ENCODE results near the gene ALG8. TPM values are rescaled to one million over a fixed set of nuclear protein-coding genes. Genes with fewer than 3 reads are reported as not detected.

Gene ALG8
- 73.2 and 117 TPM in 2 replicates for total RNA-seq (ENCODE audit: low replicate concordance)

DNA sequence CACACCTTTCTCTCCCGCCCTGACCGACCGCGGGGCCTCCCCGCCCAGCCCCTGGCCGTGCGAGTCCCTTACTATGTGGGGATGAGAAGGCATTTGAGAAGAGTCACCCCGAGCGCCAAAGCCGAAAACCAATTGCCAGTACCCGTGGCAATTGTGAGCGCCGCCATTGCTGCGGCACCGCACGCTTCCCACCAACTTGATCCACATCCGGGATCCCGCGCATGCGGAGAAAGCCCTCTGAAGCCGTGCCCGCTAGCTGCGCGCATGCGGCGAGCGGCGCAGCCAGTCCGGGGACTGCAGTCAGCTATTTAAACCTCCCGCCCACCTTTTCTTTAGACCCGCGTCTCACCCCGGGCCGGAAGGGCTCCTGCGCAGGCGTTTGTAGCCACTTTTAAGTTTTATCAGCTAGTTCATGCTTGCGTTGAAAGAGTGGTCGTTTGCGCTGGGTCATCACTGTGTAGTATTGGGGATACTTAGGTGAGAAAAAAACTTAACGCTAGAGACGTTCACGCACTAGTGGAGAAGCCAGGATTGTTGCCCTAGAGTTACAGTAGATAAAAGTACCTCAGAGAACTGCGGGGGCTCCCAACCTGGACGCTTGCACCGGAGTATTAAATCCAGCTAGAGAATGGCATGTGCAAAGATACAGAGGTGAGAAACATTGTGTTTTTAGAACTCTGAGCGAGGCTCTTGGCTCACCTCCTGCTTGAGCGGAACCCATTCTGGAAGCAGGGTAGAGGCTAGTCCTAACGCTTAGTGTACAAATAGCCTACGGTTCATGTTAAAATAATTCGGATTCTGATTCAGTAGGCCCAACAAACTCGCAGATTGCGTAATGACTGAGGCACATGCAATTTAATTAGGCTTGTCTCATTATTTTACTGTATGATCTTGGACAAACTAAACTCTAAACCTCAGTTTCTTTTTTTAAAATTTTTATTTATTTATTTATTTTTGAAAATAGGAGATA lies at the start of gene ALG8:
ALG8 (minus strand) TSS at position 205 of the 970 bp plus-strand sequence; CDS start at position 167, 38 bp downstream.
- Histone ChIP-seq H3F3A (ENCODE audit: low read depth) (no peaks in the 10 kb centered on the region), H3K4me2 (peak within 1 kb of the TSS; percentile 95), H3K27me3 (no peaks in the 10 kb centered on the region), H2AFZ (replicated peaks) (peak within 1 kb of the TSS; percentile 99), H3K9ac (peak within 1 kb of the TSS; percentile 80), H3K4me1 (peaks cover 9% of the 10 kb centered on the region), H3K36me3 (peaks cover 3% of the 10 kb centered on the region), H3K4me3 (peak within 1 kb of the TSS; percentile 93), H3K79me2 (ENCODE audit: low read depth) (peaks cover 66% of the 10 kb centered on the region), H4K20me1 (ENCODE audit: low read depth) (no peaks in the 10 kb centered on the region), H3K27ac (no peak within 1 kb of the TSS), H3K9me3 (ENCODE audit: low read depth) (no peaks in the 10 kb centered on the region)
- DNase-seq (ENCODE audit: low spot score) = peak; percentile 98
- Mint-ChIP-seq H3K4me3 (peak within 1 kb of the TSS; percentile 99), H3K36me3 (peaks cover 33% of the 10 kb centered on the region), H3K9me3 (peaks cover 2% of the 10 kb centered on the region), H3K4me1 (peaks cover 22% of the 10 kb centered on the region), H3K27ac (peak within 1 kb of the TSS; percentile 96), H3K27me3 (ENCODE audit: insufficient read depth, low read depth) (no peaks in the 10 kb centered on the region)
- TF ChIP-seq, protein P1, sequence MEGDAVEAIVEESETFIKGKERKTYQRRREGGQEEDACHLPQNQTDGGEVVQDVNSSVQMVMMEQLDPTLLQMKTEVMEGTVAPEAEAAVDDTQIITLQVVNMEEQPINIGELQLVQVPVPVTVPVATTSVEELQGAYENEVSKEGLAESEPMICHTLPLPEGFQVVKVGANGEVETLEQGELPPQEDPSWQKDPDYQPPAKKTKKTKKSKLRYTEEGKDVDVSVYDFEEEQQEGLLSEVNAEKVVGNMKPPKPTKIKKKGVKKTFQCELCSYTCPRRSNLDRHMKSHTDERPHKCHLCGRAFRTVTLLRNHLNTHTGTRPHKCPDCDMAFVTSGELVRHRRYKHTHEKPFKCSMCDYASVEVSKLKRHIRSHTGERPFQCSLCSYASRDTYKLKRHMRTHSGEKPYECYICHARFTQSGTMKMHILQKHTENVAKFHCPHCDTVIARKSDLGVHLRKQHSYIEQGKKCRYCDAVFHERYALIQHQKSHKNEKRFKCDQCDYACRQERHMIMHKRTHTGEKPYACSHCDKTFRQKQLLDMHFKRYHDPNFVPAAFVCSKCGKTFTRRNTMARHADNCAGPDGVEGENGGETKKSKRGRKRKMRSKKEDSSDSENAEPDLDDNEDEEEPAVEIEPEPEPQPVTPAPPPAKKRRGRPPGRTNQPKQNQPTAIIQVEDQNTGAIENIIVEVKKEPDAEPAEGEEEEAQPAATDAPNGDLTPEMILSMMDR (IDR thresholded peaks at IDR 0.05) = no peak
- TF ChIP-seq EZH2phosphoT487 (IDR thresholded peaks at IDR 0.05) (no peak), EZH2 (IDR thresholded peaks at IDR 0.05) (no peak)

- peak; percentile 99 for DNase-seq (ENCODE audit: low spot score)
- Histone ChIP-seq H3K9me3 (ENCODE audit: low read depth) (no peaks in the 10 kb centered on the region), H3K79me2 (ENCODE audit: low read depth) (no peaks in the 10 kb centered on the region), H3K4me2 (peak within 1 kb of the TSS; percentile 88), H3K27me3 (peaks cover 11% of the 10 kb centered on the region), H3K36me3 (no peaks in the 10 kb centered on the region), H3K27ac (no peak within 1 kb of the TSS), H3K4me3 (peak within 1 kb of the TSS; percentile 82), H3F3A (ENCODE audit: low read depth) (no peaks in the 10 kb centered on the region), H2AFZ (replicated peaks) (peak within 1 kb of the TSS; percentile 79), H3K9ac (peak within 1 kb of the TSS; percentile 27), H4K20me1 (ENCODE audit: low read depth) (no peaks in the 10 kb centered on the region), H3K4me1 (peaks cover 12% of the 10 kb centered on the region)
- Mint-ChIP-seq H3K27me3 (ENCODE audit: insufficient read depth, low read depth) (peaks cover 6% of the 10 kb centered on the region), H3K4me1 (peaks cover 44% of the 10 kb centered on the region), H3K9me3 (no peaks in the 10 kb centered on the region), H3K4me3 (peak within 1 kb of the TSS; percentile 94), H3K27ac (peak within 1 kb of the TSS; percentile 19), H3K36me3 (no peaks in the 10 kb centered on the region)
- TF ChIP-seq EZH2phosphoT487 (IDR thresholded peaks at IDR 0.05) = no peak
- TF ChIP-seq EZH2 (IDR thresholded peaks at IDR 0.05) = no peak
- TF ChIP-seq, protein P1 (IDR thresholded peaks at IDR 0.05) = no peak
Observed at GRCh38 chr11:78188286-78189173, 49.1 kb upstream of the ALG8 start, which contains the start of the genes KCTD21 and USP35. Gene KCTD21 (minus strand): TSS chr11:78188626. CDS start chr11:78174554, 14,072 bp downstream. Gene USP35 (plus strand): TSS chr11:78188919. CDS start chr11:78196246, 7,327 bp downstream.
